HEK293T (cell line): ENCODE data around the gene DNAH14.
"Not testable (repeated sequence)": the region's sequence is repeated elsewhere in the genome, so short reads cannot be mapped to it uniquely, and the experiment has no call there.

ENCODE experiments used
- CTCF ChIA-PET: fragments of 350-600 bp; formaldehyde crosslinking; extraction: SDS; loops from one replicate; lab custom pipeline; 2021; ENCODE audit warnings: antibody characterized with exemption, inconsistent platforms; lab: Yijun Ruan, JAX
- POLR2A ChIA-PET: fragments of 350-600 bp; formaldehyde crosslinking; extraction: SDS; loops from one replicate; lab custom pipeline; 2020; ENCODE audit warnings: antibody characterized with exemption, inconsistent platforms; lab: Yijun Ruan, JAX
- DNase-seq: peaks from one replicate; pipeline ENCODE4 v3.0.0; 2012; ENCODE audit warnings: mixed read lengths; ENCODE audit errors: extremely low spot score
- ARNT ChIP-seq: fragments of 450-650 bp; IDR thresholded peaks from 2 replicates; pipeline ENCODE4 v1.6.1; 2017; ENCODE audit warnings: mild to moderate bottlenecking
- BHLHE40 ChIP-seq: fragments of 450-650 bp; IDR thresholded peaks from 2 replicates; pipeline ENCODE4 v1.6.1; 2016; ENCODE audit warnings: mild to moderate bottlenecking, moderate library complexity, borderline replicate concordance
- CTBP1 ChIP-seq: fragments of 450-650 bp; IDR thresholded peaks from 2 replicates; pipeline ENCODE4 v1.6.1; 2016; ENCODE audit warnings: borderline replicate concordance
- ELF4 ChIP-seq: fragments of 450-650 bp; IDR thresholded peaks from 2 replicates; pipeline ENCODE4 v1.6.1; 2017; ENCODE audit warnings: antibody characterized with exemption
- FOXA1 ChIP-seq: fragments of 450-650 bp; IDR thresholded peaks from 2 replicates; pipeline ENCODE4 v1.6.1; 2016; ENCODE audit warnings: mild to moderate bottlenecking
- FOXK2 ChIP-seq: fragments of 450-650 bp; IDR thresholded peaks from 2 replicates; pipeline ENCODE4 v1.6.1; 2016; ENCODE audit warnings: mild to moderate bottlenecking
- FOXM1 ChIP-seq: fragments of 450-650 bp; IDR thresholded peaks from 2 replicates; pipeline ENCODE4 v1.6.1; 2017; ENCODE audit warnings: mild to moderate bottlenecking, borderline replicate concordance
- HDGF ChIP-seq: fragments of 450-650 bp; IDR thresholded peaks from 2 replicates; pipeline ENCODE4 v1.6.1; 2017; ENCODE audit warnings: antibody characterized with exemption, borderline replicate concordance
- L3MBTL2 ChIP-seq: fragments of 450-650 bp; conservative IDR thresholded peaks from 2 replicates; pipeline ENCODE4 v1.6.1; 2016; ENCODE audit warnings: mild to moderate bottlenecking
- LEF1 ChIP-seq: fragments of 450-650 bp; IDR thresholded peaks from 2 replicates; pipeline ENCODE4 v1.6.1; 2017; ENCODE audit warnings: mild to moderate bottlenecking, borderline replicate concordance
- NFRKB ChIP-seq: fragments of 450-650 bp; IDR thresholded peaks from 2 replicates; pipeline ENCODE4 v1.6.1; 2016; ENCODE audit warnings: mild to moderate bottlenecking, moderate library complexity
- SP1 ChIP-seq: fragments of 450-650 bp; IDR thresholded peaks from 2 replicates; pipeline ENCODE4 v1.6.1; 2017
- SUZ12 ChIP-seq: fragments of 450-650 bp; IDR thresholded peaks from 2 replicates; pipeline ENCODE4 v1.6.1; 2016; ENCODE audit warnings: mild to moderate bottlenecking
- TARDBP ChIP-seq: fragments of 450-650 bp; IDR thresholded peaks from 2 replicates; pipeline ENCODE4 v1.6.1; 2016
- ZNF384 ChIP-seq: fragments of 450-650 bp; IDR thresholded peaks from 2 replicates; pipeline ENCODE4 v1.6.1; 2016
- TF ChIP-seq, protein P1 (sequence below): fragments of 450-650 bp; IDR thresholded peaks from 2 replicates; pipeline ENCODE4 v1.6.1; 2016

Gene DNAH14

DNA sequence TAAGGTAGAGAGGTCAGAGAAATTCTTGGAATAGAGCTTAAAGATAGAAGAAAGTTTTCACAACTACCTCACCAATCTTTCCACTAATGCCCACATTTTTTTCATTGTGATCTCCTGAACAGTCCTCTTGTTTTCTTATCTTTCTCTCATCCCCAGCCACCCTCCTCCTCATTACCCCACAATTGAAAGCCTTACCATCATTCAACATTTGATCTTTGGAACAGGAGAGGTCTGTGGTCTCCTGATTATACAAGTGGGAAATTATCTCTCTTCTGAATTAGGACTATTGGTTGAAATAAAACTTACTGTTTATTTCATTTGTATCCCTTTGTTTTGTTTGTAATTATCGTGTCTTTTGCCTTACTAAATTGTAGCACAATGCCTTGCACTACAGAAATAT is 29.6 kb downstream of the DNAH14 start:
- no peak for DNase-seq
- no peak for TF ChIP-seq HDGF
- TF ChIP-seq L3MBTL2: no peak
- no peak for TF ChIP-seq ZNF384
- no peak for TF ChIP-seq BHLHE40
- TF ChIP-seq TARDBP: no peak
- no peak for TF ChIP-seq SUZ12
- ChIA-PET CTCF (no interaction called here), POLR2A (interaction anchor here (1.1 kb wide), 1 partner anchor 29 kb away, joined by 5 read pairs; the partner anchor contains the start of gene DNAH14)

DNA sequence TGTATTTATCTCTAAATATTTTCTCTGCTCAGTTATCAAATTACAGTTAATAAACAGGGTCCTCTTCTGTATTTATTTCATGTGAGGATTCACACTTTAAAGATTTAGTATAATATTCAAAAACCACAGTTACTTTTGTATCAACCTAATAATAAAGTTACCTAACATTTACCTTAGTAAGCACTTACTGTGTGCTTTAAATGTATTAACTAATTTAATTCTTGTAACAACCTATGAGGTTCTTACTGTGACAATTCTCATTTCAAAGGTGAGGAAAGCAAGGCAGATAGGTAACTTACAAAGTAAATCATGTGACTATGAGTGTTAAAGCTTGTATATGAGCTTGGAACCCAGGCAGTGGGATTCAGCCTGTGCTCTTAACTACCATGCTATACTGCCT is 30.2 kb downstream of the DNAH14 start:
- no peak for TF ChIP-seq HDGF
- no peak for TF ChIP-seq ELF4
- no peak for TF ChIP-seq FOXM1
- TF ChIP-seq CTBP1: no peak
- no peak for TF ChIP-seq FOXK2
- no peak for TF ChIP-seq NFRKB
- TF ChIP-seq ZNF384: no peak
- TF ChIP-seq LEF1: no peak
- TF ChIP-seq BHLHE40: no peak
- no peak for TF ChIP-seq ARNT
- no peak for TF ChIP-seq TARDBP
- TF ChIP-seq, protein P1, sequence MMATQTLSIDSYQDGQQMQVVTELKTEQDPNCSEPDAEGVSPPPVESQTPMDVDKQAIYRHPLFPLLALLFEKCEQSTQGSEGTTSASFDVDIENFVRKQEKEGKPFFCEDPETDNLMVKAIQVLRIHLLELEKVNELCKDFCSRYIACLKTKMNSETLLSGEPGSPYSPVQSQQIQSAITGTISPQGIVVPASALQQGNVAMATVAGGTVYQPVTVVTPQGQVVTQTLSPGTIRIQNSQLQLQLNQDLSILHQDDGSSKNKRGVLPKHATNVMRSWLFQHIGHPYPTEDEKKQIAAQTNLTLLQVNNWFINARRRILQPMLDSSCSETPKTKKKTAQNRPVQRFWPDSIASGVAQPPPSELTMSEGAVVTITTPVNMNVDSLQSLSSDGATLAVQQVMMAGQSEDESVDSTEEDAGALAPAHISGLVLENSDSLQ: no peak
- no peak for TF ChIP-seq FOXA1
- TF ChIP-seq SP1: no peak
- TF ChIP-seq L3MBTL2: no peak
- no peak for DNase-seq
- ChIA-PET POLR2A (no interaction called here), CTCF (no interaction called here)

DNA sequence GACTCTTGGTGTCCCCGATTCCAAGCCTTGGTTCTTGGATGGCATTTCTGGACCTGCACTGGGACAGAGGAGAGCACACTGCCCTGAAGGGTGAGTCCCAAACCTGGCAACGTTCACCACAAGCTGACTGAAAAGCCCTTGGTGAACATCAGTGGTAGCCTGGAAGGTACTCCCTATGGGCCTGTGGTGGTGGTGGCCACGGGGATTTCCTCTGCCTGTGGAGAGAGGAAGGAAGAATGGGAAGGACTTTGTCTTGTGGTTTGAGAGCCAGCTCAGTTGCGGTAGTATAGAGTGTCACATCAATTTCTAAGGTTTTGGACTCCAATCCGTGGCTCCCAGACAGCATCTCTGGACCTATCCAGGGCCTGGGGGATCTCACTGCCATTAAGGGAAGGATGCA is 50.7 kb downstream of the DNAH14 start:
- no peak for DNase-seq
- ChIA-PET POLR2A (no interaction called here), CTCF (no interaction called here)
- no peak for TF ChIP-seq ELF4
- no peak for TF ChIP-seq SP1
- TF ChIP-seq ARNT: no peak
- no peak for TF ChIP-seq CTBP1
- TF ChIP-seq ZNF384: no peak
- no peak for TF ChIP-seq BHLHE40
- TF ChIP-seq, protein P1: no peak
- TF ChIP-seq FOXM1: no peak
- TF ChIP-seq HDGF: no peak
- no peak for TF ChIP-seq NFRKB
- no peak for TF ChIP-seq FOXA1
- TF ChIP-seq FOXK2: no peak
- TF ChIP-seq LEF1: no peak
- TF ChIP-seq SUZ12: no peak
- no peak for TF ChIP-seq TARDBP
- no peak for TF ChIP-seq L3MBTL2

DNA sequence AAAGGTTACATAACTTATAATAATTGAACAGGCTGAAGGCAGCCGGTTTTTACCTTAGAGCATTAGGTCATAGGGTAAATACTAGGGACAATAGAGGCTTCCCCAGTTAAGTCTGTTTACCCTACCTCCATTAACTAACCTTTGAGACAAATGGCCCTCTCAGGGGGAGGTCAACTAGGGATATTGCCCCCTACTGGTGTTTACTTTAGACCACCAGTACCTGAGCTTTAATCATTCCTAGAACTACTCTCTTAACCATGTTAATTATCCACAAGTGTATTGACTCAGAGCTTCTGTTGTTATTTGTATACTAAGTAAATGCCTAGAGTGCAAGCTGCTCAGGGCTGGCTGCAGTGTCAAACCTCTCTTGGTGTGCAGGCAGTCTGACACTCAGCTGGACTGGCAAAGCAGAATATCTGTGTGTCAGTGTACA is 52.5 kb downstream of the DNAH14 start:
- CTCF ChIA-PET, DNase-seq, POLR2A ChIA-PET: not testable (repeated sequence)

DNA sequence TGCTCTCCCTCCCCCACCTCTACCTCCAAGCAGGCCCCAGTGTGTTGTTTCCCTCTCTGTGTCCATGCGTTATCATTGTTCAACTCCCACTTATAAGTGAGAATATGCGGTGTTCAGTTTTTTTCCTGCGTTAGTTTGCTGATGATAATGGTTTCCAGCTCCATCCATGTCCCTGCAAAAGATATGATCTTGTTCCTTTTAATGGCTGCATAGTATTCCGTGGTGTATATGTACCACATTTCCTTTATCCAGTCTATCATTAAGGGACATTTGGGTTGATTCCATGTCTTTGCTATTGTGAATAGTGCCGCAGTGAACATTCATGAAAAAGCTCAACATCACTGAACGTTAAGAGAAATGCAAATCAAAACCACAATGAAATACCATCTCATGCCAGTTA is 58.6 kb downstream of the DNAH14 start:
- ChIA-PET CTCF (no interaction called here), POLR2A (no interaction called here)
- DNase-seq: no peak
- no peak for TF ChIP-seq HDGF
- TF ChIP-seq ELF4: no peak
- TF ChIP-seq CTBP1: no peak
- no peak for TF ChIP-seq ARNT
- no peak for TF ChIP-seq ZNF384
- no peak for TF ChIP-seq NFRKB
- TF ChIP-seq FOXA1: no peak
- TF ChIP-seq SUZ12: no peak
- no peak for TF ChIP-seq BHLHE40
- no peak for TF ChIP-seq FOXK2
- no peak for TF ChIP-seq FOXM1
- no peak for TF ChIP-seq LEF1
- no peak for TF ChIP-seq TARDBP
- TF ChIP-seq, protein P1: no peak
- no peak for TF ChIP-seq L3MBTL2
- no peak for TF ChIP-seq SP1

DNA sequence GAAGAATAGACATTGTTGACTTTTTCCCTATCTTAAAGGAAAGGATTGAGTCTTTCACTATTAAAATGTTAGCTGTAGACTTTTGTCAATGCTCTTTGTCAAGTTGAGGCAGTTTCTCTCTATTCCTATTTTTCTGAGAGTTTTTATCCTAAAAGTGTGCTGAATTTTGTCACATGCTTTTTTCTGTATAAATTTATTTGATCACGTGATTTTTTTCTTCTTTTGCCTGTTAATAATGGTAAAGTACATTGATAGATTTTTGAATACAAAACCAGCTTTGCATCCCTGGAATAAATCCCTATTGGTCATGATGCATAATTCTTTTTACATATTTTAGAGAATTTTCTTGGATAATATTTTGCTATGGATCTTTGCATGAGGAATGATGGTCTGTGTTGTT is 60.1 kb downstream of the DNAH14 start:
- no peak for TF ChIP-seq ELF4
- no peak for TF ChIP-seq FOXM1
- no peak for TF ChIP-seq L3MBTL2
- no peak for TF ChIP-seq FOXA1
- TF ChIP-seq NFRKB: no peak
- no peak for DNase-seq
- ChIA-PET POLR2A (no interaction called here), CTCF (no interaction called here)

DNA sequence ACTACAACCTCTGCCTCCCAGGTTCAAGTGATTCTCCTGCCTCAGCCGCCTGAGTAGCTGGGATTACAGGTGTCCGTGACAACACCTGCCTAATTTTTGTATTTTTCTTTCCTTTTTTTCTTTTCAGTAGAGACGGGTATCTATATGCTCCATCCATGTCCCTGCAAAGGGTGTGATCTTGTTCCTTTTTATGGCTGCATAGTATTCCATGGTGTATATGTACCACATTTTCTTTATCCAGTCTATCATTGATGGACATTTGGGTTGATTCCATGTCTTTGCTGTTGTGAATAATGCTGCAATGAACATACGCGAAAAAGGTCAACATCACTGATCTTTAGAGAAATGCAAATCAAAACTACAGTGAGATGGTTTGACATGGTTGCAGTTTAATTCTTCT is 62.1 kb downstream of the DNAH14 start:
- DNase-seq, POLR2A ChIA-PET, CTCF ChIA-PET: not testable (repeated sequence)
